GM23248 (cell line): ENCODE results near the gene PSMC3IP.

Source experiments
- EZH2 ChIP-seq: fragments of 200-600 bp; sonication (generic); IDR thresholded peaks from 2 replicates; pipeline ENCODE4 v1.6.1; 2018; ENCODE audit warnings: antibody characterized with exemption, mild to moderate bottlenecking; ENCODE audit not compliant: insufficient read depth, poor library complexity, severe bottlenecking
- EZH2phosphoT487 ChIP-seq: fragments of 200-600 bp; sonication (generic); IDR thresholded peaks from 2 replicates; pipeline ENCODE4 v1.6.1; 2018; ENCODE audit warnings: antibody characterized with exemption, moderate library complexity, mild to moderate bottlenecking, low read depth; ENCODE audit not compliant: insufficient read depth

GRCh38 chr17:42553866-42554249 is 23.7 kb downstream of the PSMC3IP start:
- TF ChIP-seq EZH2 = no peak
- TF ChIP-seq EZH2phosphoT487 = no peak
